Chondrocyte (in vitro differentiated cells): ENCODE measurements around the gene EEF1E1. TPM values are rescaled to one million over a fixed set of nuclear protein-coding genes. Genes with fewer than 3 reads are reported as not detected.

Source experiments
- DNase-seq: peaks from one replicate; pipeline ENCODE4 v3.0.0; 2021; ENCODE audit warnings: mixed read lengths, low spot score
- H3K27ac Mint-ChIP-seq: one replicate; pipeline ENCODE4 v1.8.0; 2021; ENCODE audit warnings: mild to moderate bottlenecking, moderate library complexity, mixed read lengths; ENCODE audit not compliant: unreplicated experiment
- H3K27me3 Mint-ChIP-seq: 2 replicates; pipeline ENCODE4 v1.8.0; 2021; ENCODE audit warnings: low read depth, mixed read lengths
- H3K36me3 Mint-ChIP-seq: 2 replicates; pipeline ENCODE4 v1.8.0; 2021; ENCODE audit warnings: low read depth, mixed read lengths
- H3K4me1 Mint-ChIP-seq: 2 replicates; pipeline ENCODE4 v1.8.0; 2021; ENCODE audit warnings: low read depth, mild to moderate bottlenecking, mixed read lengths
- H3K4me3 Mint-ChIP-seq: one replicate; pipeline ENCODE4 v1.8.0; 2021; ENCODE audit warnings: mild to moderate bottlenecking, moderate library complexity, mixed read lengths; ENCODE audit not compliant: unreplicated experiment
- H3K9me3 Mint-ChIP-seq: 2 replicates; pipeline ENCODE4 v1.8.0; 2021; ENCODE audit warnings: low read depth, mixed read lengths
- total RNA-seq: library from RNA; stranded (reverse); gene quantifications from 3 replicates; pipeline ENCODE4 v1.2.1, GENCODE V29; 2021
- TF ChIP-seq, protein P1 (sequence below): fragments of 200-600 bp; sonication (generic); IDR thresholded peaks from 2 replicates; pipeline ENCODE4 v1.5.0; 2021; ENCODE audit warnings: antibody characterized with exemption, mild to moderate bottlenecking, moderate library complexity

The EEF1E1 gene
- total RNA-seq, 1 donor from 2014 or later, result 17.9 TPM

DNA sequence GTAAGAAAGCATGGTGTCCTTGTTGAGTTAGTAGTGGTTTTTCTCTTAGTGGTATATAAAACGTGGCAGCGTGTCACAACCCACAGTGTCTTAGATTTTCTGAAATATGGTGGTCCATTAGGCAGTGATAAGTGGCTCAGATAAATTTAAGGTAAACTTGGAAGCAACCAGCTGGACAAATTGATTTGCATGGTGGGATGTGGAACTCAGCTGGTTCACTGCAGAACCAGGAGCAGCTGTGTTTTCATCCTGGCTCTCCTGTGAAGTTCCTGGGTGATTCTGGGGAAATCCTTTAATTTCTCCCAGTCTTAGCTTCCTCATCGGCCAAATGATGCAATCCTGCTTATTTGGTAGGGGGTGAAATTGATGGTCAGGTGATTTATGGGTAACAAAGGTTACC lies 32.9 kb upstream of the EEF1E1 start:
- H3K27ac Mint-ChIP-seq, result no peak overlapping the region
- H3K4me1 Mint-ChIP-seq, result peaks cover 3% of the 10 kb centered on the region
- peaks cover 14% of the 10 kb centered on the region for H3K27me3 Mint-ChIP-seq
- no peak overlapping the region for H3K4me3 Mint-ChIP-seq
- DNase-seq, result no peak
- H3K9me3 Mint-ChIP-seq, result no peaks in the 10 kb centered on the region
- TF ChIP-seq, protein P1, sequence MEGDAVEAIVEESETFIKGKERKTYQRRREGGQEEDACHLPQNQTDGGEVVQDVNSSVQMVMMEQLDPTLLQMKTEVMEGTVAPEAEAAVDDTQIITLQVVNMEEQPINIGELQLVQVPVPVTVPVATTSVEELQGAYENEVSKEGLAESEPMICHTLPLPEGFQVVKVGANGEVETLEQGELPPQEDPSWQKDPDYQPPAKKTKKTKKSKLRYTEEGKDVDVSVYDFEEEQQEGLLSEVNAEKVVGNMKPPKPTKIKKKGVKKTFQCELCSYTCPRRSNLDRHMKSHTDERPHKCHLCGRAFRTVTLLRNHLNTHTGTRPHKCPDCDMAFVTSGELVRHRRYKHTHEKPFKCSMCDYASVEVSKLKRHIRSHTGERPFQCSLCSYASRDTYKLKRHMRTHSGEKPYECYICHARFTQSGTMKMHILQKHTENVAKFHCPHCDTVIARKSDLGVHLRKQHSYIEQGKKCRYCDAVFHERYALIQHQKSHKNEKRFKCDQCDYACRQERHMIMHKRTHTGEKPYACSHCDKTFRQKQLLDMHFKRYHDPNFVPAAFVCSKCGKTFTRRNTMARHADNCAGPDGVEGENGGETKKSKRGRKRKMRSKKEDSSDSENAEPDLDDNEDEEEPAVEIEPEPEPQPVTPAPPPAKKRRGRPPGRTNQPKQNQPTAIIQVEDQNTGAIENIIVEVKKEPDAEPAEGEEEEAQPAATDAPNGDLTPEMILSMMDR, result no peak
- no peaks in the 10 kb centered on the region for H3K36me3 Mint-ChIP-seq

DNA sequence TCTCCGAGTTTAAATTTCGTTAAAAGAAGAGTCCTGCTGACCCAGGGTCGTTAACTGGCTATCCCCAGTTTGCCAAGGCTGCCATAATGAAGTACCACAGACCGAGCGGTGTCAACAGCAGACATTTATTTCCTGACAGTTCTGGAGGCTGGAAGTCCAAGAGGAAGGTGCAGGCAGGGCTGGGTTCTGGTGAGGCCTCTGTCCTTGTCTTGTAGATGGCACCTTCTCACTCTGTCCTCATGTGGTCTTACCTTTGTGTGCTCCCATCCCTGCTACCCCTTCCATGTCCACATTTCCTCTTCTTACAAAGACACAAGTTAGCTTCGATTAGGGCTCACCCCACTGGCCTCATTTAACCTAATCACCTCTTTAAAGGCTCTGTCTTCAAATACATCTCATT lies 29.8 kb upstream of the EEF1E1 start:
- TF ChIP-seq, protein P1, result no peak
- H3K4me1 Mint-ChIP-seq, result peaks cover 3% of the 10 kb centered on the region
- no peak overlapping the region for H3K4me3 Mint-ChIP-seq
- no peak overlapping the region for H3K27ac Mint-ChIP-seq
- no peak for DNase-seq
- no peaks in the 10 kb centered on the region for H3K36me3 Mint-ChIP-seq
- no peaks in the 10 kb centered on the region for H3K9me3 Mint-ChIP-seq
- H3K27me3 Mint-ChIP-seq, result peaks cover 10% of the 10 kb centered on the region

DNA sequence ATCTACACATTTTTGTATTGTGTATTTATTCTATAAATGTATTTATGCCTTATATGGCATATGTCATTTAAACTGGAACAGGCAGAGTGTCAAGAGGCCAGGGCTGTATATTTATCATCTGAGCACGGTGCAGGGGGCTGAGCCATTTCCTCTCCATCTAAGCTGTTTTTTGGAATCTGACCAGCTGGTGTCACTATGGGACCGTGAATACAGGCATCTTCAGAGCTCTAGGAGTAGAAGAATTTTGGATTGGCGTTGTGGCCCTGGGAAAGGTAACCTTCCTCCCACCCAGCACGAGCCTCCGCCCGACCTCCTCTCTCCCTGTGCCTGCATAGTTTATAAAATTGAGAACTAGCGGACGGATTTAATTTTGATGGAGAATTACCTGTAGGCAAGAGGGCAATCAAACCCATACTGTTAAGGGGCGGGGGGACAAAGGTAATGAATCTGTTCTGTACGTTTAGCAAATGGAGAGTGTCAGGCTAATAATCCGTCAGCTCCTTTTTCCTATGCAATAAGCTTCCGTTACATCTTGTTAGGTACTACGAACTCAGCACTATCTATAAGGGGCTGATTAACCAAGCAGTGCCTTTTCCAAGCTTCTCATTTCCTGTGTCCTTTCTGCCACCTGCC lies 29.0 kb upstream of the EEF1E1 start:
- no peak overlapping the region for H3K27ac Mint-ChIP-seq
- H3K4me1 Mint-ChIP-seq, result peaks cover 3% of the 10 kb centered on the region
- H3K9me3 Mint-ChIP-seq, result no peaks in the 10 kb centered on the region
- peaks cover 10% of the 10 kb centered on the region for H3K27me3 Mint-ChIP-seq
- DNase-seq, result no peak
- TF ChIP-seq, protein P1, result peak; percentile 93
- no peak overlapping the region for H3K4me3 Mint-ChIP-seq
- no peaks in the 10 kb centered on the region for H3K36me3 Mint-ChIP-seq

DNA sequence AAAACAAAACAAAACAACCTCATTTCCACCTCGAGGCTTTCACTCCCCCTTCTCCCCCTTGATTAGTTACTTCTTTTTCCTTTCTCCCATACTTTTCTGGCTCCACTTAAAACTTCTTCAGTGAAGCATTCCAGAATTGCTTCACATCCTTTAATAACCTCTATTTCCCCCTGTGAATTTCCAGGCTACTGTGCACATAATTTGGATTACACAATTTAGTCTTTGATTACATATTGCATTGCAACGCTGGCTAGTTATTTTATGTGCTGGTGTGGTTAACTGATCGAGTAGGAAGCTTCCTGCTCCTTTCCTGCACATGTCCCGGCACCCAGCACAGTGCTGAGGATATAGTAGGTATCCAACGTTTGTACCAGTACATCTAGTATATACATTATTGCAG lies 28.1 kb upstream of the EEF1E1 start:
- TF ChIP-seq, protein P1, result no peak
- H3K4me3 Mint-ChIP-seq, result no peak overlapping the region
- H3K27me3 Mint-ChIP-seq, result peaks cover 10% of the 10 kb centered on the region
- no peak for DNase-seq
- H3K36me3 Mint-ChIP-seq, result no peaks in the 10 kb centered on the region
- H3K4me1 Mint-ChIP-seq, result peaks cover 3% of the 10 kb centered on the region
- H3K9me3 Mint-ChIP-seq, result no peaks in the 10 kb centered on the region
- H3K27ac Mint-ChIP-seq, result no peak overlapping the region

DNA sequence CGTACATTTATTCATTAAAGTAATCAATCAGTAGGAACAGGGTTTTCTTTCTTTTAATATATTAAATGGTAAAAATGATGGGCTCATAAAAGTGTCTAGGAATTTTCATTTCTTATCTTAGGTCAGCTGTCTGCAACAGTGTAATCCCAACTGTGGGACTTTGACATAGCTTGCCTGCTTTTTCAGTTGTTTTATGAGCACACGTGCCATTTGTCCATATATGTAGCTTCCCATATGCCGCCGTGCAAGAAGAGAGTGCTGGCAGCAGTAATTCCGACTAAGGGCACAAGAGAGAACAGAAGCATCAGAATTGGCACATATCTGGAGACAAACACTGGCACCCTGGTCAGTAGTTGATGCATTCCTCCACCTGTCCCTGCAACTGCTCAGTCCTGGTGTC lies 20.9 kb upstream of the EEF1E1 start:
- H3K27ac Mint-ChIP-seq, result no peak overlapping the region
- H3K4me1 Mint-ChIP-seq, result no peaks in the 10 kb centered on the region
- no peak overlapping the region for H3K4me3 Mint-ChIP-seq
- H3K27me3 Mint-ChIP-seq, result no peaks in the 10 kb centered on the region
- no peak for DNase-seq
- peaks cover 2% of the 10 kb centered on the region for H3K9me3 Mint-ChIP-seq
- no peaks in the 10 kb centered on the region for H3K36me3 Mint-ChIP-seq
- TF ChIP-seq, protein P1, result no peak
